ENCODE data around the gene EYA2.

GRCh38 chr20:47217482-47218446 is 323.1 kb downstream of the EYA2 start:
- no peak for TF ChIP-seq EZH2phosphoT487 (IDR thresholded peaks at IDR 0.05; ENCODE audit: insufficient read depth, low read depth)
- TF ChIP-seq EZH2 (IDR thresholded peaks at IDR 0.05; ENCODE audit: insufficient read depth, poor library complexity, severe bottlenecking): no peak

Measured in GM23248 (cell line).